ENCODE results near the gene PTPA.
"Not testable (repeated sequence)": the region's sequence is repeated elsewhere in the genome, so short reads cannot be mapped to it uniquely, and the experiment has no call there.

PTPA gene

DNA sequence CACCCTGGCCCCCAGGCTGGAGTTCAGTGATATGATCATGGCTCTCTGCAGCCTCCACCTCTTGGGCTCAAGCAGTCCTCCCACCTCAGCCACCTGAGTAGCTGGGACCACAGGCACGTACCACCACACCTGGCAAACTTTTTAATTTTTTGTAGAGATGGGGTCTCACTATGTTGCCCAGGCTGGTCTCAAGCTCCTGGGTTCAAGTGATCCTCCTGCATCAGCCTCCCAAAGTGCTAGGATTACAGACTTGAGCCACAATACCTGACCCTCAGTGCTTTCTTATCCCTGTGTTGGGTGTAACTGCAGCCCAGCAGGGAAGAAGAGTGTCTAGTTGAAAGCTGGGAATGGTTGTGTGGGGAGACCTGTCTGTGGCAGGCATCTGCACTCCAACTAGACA is 10.9 kb downstream of the PTPA start:
- H3K27ac ChIP-seq, result no peak overlapping the region
- TF ChIP-seq, protein P1, sequence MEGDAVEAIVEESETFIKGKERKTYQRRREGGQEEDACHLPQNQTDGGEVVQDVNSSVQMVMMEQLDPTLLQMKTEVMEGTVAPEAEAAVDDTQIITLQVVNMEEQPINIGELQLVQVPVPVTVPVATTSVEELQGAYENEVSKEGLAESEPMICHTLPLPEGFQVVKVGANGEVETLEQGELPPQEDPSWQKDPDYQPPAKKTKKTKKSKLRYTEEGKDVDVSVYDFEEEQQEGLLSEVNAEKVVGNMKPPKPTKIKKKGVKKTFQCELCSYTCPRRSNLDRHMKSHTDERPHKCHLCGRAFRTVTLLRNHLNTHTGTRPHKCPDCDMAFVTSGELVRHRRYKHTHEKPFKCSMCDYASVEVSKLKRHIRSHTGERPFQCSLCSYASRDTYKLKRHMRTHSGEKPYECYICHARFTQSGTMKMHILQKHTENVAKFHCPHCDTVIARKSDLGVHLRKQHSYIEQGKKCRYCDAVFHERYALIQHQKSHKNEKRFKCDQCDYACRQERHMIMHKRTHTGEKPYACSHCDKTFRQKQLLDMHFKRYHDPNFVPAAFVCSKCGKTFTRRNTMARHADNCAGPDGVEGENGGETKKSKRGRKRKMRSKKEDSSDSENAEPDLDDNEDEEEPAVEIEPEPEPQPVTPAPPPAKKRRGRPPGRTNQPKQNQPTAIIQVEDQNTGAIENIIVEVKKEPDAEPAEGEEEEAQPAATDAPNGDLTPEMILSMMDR (IDR thresholded peaks at IDR 0.05), result no peak
- TF ChIP-seq ZFX (IDR thresholded peaks at IDR 0.05; ENCODE audit: borderline replicate concordance), result no peak

DNA sequence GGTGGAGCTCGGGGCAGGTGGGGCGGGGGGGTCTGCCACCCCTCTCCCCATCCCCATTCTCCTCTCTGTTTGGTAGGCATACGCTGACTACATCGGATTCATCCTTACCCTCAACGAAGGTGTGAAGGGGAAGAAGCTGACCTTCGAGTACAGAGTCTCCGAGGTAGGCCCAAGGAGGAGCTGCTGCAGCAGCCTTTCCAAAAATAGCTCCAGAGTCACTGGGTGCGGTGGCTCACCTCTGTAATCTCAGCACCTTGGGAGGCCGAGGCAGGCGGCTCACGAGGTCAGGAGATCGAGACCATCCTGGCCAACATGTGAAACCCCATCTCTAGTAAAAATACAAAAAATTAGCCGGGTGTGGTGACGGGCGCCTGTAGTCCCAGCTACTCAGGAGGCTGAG is 11.8 kb downstream of the PTPA start:
- not testable (repeated sequence) for H3K27ac ChIP-seq

DNA sequence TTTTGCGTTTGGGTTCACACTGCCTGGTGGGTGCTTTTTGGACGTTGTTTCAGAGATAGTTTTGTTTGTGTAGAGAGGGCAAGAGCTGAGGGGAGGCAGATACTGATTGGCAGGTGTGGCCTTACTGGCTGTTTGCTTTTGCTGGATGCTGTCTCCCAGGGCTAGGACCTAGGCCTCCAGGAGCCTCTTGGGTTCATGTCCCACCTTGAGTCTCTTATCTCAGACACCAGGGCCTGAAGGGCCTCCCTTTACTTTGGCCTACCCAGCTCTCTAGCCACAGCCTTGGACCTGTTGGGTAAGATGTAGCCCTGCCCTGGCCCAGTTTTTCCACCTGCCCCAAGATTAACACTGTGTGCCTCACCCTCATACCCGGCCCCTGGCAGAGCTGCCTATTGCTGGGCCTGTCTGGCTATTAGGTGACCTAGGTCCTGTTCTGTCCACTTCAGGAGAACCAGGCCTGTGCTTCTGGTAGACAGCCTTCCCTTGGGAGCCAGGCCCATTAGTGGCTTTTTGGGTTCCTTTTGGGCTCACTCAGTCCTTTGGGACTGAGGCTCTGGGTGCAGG is 13.4 kb downstream of the PTPA start:
- no peak for TF ChIP-seq ZFX (IDR thresholded peaks at IDR 0.05; ENCODE audit: borderline replicate concordance)
- TF ChIP-seq, protein P1 (IDR thresholded peaks at IDR 0.05), result no peak
- H3K27ac ChIP-seq, result no peak overlapping the region

DNA sequence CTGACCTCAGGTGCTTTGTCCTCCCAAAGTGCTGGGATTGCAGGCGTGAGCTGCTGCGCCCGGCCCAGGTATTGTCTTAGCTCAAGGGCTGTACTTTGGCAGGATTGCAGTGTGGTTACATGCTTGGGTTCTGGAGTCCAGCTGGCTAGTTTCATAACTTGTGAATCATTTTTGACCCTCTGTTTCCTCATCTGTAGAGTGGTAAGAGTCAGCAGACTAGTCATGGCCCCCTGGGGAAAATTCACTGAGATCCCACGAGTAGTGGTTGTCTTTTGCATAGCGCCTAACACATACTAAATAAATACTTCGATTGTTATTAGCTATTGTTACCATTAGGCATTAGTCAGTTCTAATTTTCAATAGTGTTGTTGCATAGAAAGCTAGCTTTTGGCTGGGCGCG is 14.3 kb downstream of the PTPA start:
- TF ChIP-seq, protein P1 (IDR thresholded peaks at IDR 0.05), result no peak
- TF ChIP-seq ZFX (IDR thresholded peaks at IDR 0.05; ENCODE audit: borderline replicate concordance), result no peak
- no peak overlapping the region for H3K27ac ChIP-seq

DNA sequence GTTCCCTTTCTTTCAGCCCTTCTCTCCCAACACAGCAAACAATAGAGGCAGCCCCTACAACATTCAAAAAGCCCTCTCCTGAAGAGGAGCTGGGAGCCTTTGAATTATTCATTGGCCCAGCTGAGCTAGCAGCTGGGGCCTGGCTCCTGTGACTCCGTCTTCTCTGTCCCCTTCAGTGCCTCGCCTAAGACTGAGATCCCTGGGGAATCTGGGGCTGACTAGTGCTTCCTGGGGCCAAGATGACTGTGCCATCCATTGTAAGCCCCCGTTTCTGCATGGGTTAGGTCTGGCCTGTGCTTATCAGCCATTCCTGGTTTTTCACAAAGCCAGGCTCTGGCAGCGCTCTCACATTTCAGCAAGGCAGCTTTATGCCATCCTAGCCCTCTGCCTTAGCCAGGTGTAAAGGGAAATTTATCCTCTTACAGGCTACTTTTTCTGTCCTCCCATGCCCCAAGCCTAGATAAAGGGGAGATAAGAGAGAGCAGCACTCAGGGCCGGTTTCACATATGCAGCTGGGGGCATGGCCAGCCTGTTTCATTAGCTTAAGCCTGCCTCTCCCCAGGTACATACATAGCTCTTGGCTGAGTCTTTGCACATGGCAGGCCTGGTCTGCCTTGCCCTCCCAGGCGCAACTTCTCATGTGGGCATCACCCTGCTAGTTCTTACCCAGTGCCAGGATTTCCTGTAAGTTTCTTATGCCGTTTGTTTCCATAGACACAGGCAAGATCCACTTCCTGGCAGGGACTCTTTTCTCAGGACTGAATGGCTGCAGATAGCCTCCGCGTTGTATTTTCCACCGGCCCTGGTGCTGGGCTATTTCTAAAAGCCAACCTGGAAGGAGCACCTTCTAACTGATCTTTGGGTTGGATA is 15.8 kb downstream of the PTPA start:
- TF ChIP-seq, protein P1 (IDR thresholded peaks at IDR 0.05), result no peak
- no peak for TF ChIP-seq ZFX (IDR thresholded peaks at IDR 0.05; ENCODE audit: borderline replicate concordance)
- H3K27ac ChIP-seq, result no peak overlapping the region

DNA sequence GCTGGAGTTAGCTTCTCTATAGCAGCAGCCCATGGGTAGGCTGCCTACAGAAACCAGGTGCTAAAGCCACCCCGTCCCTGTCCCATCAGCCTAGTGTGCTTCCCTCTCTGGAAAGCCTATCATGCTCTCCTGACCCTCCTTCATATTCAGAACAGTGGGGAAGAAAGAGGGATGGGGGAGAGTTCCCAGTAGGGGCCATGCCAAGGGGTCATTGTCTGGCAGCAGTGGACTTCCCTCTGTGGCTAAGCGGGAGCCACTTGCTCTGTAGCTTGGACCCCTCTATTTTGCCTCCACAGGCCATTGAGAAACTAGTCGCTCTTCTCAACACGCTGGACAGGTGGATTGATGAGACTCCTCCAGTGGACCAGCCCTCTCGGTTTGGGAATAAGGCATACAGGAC is 17.5 kb downstream of the PTPA start:
- H3K27ac ChIP-seq, result no peak overlapping the region
- TF ChIP-seq, protein P1 (IDR thresholded peaks at IDR 0.05), result no peak
- TF ChIP-seq ZFX (IDR thresholded peaks at IDR 0.05; ENCODE audit: borderline replicate concordance), result no peak

DNA sequence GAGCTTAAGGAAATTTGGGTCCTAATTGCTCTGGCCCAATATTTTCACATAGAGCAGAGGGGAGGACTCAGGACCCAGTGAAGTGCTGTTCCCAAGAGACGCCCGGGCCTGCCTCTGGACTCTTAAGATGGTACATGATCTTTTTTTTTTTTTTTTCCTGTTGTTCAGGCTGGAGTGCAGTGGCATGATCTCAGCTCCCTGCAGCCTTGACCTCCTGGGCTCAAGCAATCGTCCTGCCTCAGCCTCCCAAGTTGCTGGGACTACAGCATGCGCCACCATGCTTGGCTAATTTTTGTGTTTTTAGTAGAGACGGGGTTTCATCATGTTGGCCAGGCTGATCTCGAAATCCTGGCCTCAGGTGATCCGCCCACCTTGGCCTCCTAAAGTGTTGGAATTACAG is 19.1 kb downstream of the PTPA start:
- H3K27ac ChIP-seq, result not testable (repeated sequence)

DNA sequence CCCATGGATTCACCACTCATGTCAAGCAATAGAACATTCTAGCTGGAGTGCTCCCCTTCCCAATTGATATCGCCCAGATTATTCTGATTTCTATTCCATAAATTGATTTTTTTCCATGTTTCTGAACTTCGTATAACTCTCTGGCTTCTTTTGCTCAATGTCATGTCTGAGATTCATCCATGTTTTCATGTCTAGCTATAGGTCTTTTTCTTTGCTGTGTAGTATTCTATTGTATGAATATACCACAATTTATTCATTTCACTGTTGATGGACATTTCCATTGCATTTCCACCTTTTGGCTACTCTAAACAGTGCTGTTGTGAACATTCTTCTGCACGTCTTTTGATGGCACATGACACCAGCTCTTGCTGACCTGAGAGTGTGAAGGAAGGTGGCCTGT is 19.6 kb downstream of the PTPA start:
- TF ChIP-seq ZFX (IDR thresholded peaks at IDR 0.05; ENCODE audit: borderline replicate concordance), result no peak
- TF ChIP-seq, protein P1 (IDR thresholded peaks at IDR 0.05), result no peak
- H3K27ac ChIP-seq, result no peak overlapping the region
